ENCODE data around the gene AASS. TPM values are rescaled to one million over a fixed set of nuclear protein-coding genes. Genes with fewer than 3 reads are reported as not detected.

Gene AASS
- total and polyA plus RNA-seq, 8 donors: 1.8 to 106 (median 12.1) TPM

- no peak for TF ChIP-seq EP300 (IDR thresholded peaks at IDR 0.05)
- TF ChIP-seq POLR2AphosphoS5 (IDR thresholded peaks at IDR 0.05): no peak
- no peak for TF ChIP-seq POLR2A (IDR thresholded peaks at IDR 0.05)
- no peak for TF ChIP-seq CTCF (IDR thresholded peaks at IDR 0.05)
- no peak overlapping the region for H3K27ac ChIP-seq
- H3K4me3 ChIP-seq: no peak overlapping the region
- WGBS, 5 donors: 73 to 90% (median 81%) methylated on average over 2 of the region's 2 CpGs
- DNase-seq: no peak
- H3K36me3 ChIP-seq: peaks cover 0 to 69% (median 61%) of the 10 kb centered on the region in 4 donors
- H3K4me1 ChIP-seq: no peaks in the 10 kb centered on the region
- intact Hi-C loops (cut with DNase I; ENCODE audit: low total_unique reads): no loop called here
- H3K27me3 ChIP-seq: no peaks in the 10 kb centered on the region
- H3K9me3 ChIP-seq: no peaks in the 10 kb centered on the region
Measured at GRCh38 chr7:122082670-122083069, 61.4 kb downstream of the AASS start.

DNA sequence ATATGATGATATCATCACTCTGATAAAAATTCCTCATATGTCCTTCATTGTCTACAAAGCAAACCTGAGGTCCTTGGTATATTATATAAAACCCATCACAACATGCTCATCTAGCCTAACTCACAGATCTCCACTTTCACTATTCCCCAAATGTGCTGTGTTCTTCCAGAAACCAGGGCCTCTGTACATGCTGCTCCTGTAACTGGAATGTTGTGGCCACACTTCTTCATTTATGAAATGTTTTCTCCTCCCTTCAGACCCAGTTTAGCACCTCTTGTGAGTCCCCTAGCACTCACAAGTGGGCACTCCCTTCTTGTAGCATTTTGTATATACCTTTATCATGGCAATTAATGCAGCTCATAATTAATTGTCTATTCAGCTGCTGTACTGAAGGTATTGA, 61.9 kb downstream of the AASS start:
- no peak for DNase-seq
- no peaks in the 10 kb centered on the region for H3K27me3 ChIP-seq
- H3K36me3 ChIP-seq: peaks cover 0 to 74% (median 66%) of the 10 kb centered on the region in 4 donors
- no peaks in the 10 kb centered on the region for H3K9me3 ChIP-seq
- no peaks in the 10 kb centered on the region for H3K4me1 ChIP-seq
- H3K4me3 ChIP-seq: no peak overlapping the region
- intact Hi-C loops (cut with DNase I; ENCODE audit: low total_unique reads): no loop called here
- no peak overlapping the region for H3K27ac ChIP-seq
- TF ChIP-seq POLR2A (IDR thresholded peaks at IDR 0.05): no peak
- no peak for TF ChIP-seq CTCF (IDR thresholded peaks at IDR 0.05)
- TF ChIP-seq POLR2AphosphoS5 (IDR thresholded peaks at IDR 0.05): no peak
- TF ChIP-seq EP300 (IDR thresholded peaks at IDR 0.05): no peak

DNA sequence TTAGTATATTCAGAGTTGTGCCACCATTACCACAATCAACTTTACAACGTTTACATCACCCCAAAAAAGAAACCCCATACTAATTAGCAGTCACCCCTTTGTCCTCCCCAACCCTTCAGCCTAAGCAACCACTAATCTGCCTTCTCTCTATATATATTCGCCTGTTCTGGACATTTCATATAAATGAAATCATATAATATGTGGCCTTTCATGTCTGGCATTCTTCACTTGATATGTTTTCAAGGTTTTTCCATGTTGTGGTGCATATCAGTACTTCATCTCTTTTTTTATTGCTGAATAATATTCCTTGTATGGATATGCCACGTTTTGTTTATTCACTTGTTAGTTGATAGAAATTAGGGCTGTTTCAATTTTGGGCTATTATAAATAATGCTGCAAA, 70.4 kb downstream of the AASS start:
- Histone ChIP-seq H3K4me1 (no peaks in the 10 kb centered on the region), H3K27me3 (no peaks in the 10 kb centered on the region), H3K27ac (no peak overlapping the region), H3K36me3 (peaks cover 6 to 47% (median 35%) of the 10 kb centered on the region in 4 donors), H3K9me3 (no peaks in the 10 kb centered on the region), H3K4me3 (no peak overlapping the region)
- TF ChIP-seq POLR2A (IDR thresholded peaks at IDR 0.05) (no peak), EP300 (IDR thresholded peaks at IDR 0.05) (no peak), CTCF (IDR thresholded peaks at IDR 0.05) (no peak), POLR2AphosphoS5 (IDR thresholded peaks at IDR 0.05) (no peak)
- intact Hi-C loops (cut with DNase I; ENCODE audit: low total_unique reads): no loop called here
- DNase-seq: no peak
- 70 to 76% (median 73%) methylated on average over 3 of the region's 3 CpGs for WGBS, 5 donors

- intact Hi-C loops (cut with DNase I; ENCODE audit: low total_unique reads): no loop called here
- peaks cover 6 to 41% (median 29%) of the 10 kb centered on the region in 4 donors for H3K36me3 ChIP-seq
- no peak overlapping the region for H3K4me3 ChIP-seq
- no peaks in the 10 kb centered on the region for H3K4me1 ChIP-seq
- DNase-seq: no peak
- no peak overlapping the region for H3K27ac ChIP-seq
- H3K9me3 ChIP-seq: no peaks in the 10 kb centered on the region
- 80 to 88% (median 84%) methylated on average over 6 of the region's 6 CpGs for WGBS, 5 donors
- H3K27me3 ChIP-seq: no peaks in the 10 kb centered on the region
- TF ChIP-seq EP300 (IDR thresholded peaks at IDR 0.05) (no peak), CTCF (IDR thresholded peaks at IDR 0.05) (no peak), POLR2A (IDR thresholded peaks at IDR 0.05) (no peak), POLR2AphosphoS5 (IDR thresholded peaks at IDR 0.05) (no peak)
Measured at GRCh38 chr7:122072924-122073599, 71.0 kb downstream of the AASS start.

Measured in stomach (tissue), 9 donors.